ENCODE measurements around the gene TGFB1I1. TPM values are rescaled to one million over a fixed set of nuclear protein-coding genes. Genes with fewer than 3 reads are reported as not detected.

TGFB1I1 gene
- polyA plus RNA-seq, 1 donor from 2014 or later = 0.38 TPM

- Histone ChIP-seq H3F3A (ENCODE audit: insufficient read depth, low read length, poor library complexity, severe bottlenecking) (no peaks in the 10 kb centered on the region), H3K9me2 (ENCODE audit: insufficient read depth, low read length) (no peaks in the 10 kb centered on the region), H3K27ac (ENCODE audit: low read length) (no peak overlapping the region), H3K4me2 (ENCODE audit: low read length) (no peak overlapping the region), H3K36me3 (ENCODE audit: insufficient read depth, low read length) (no peaks in the 10 kb centered on the region), H3K27me3 (ENCODE audit: insufficient read depth, low read depth, low read length) (no peaks in the 10 kb centered on the region), H3K9me3 (ENCODE audit: low read length) (no peaks in the 10 kb centered on the region), H3K4me3 (ENCODE audit: low read length) (no peak overlapping the region), H4K20me1 (ENCODE audit: insufficient read depth) (no peaks in the 10 kb centered on the region), H3K9ac (ENCODE audit: low read length) (no peak overlapping the region), H2AFZ (ENCODE audit: low read depth, low read length) (no peak overlapping the region), H3K79me2 (replicated peaks; ENCODE audit: insufficient read depth, low read length) (no peaks in the 10 kb centered on the region)
- TF ChIP-seq EP300 (conservative IDR thresholded peaks at IDR 0.05; ENCODE audit: poor library complexity, severe bottlenecking) (no peak), SMC3 (conservative IDR thresholded peaks at IDR 0.05; ENCODE audit: poor library complexity) (no peak), POLR2AphosphoS5 (IDR thresholded peaks at IDR 0.05) (no peak), MXI1 (conservative IDR thresholded peaks at IDR 0.05; ENCODE audit: poor library complexity, severe bottlenecking) (no peak), REST (IDR thresholded peaks at IDR 0.05; ENCODE audit: borderline replicate concordance) (no peak), RAD21 (conservative IDR thresholded peaks at IDR 0.05) (no peak), EZH2 (IDR thresholded peaks at IDR 0.05; ENCODE audit: borderline replicate concordance, insufficient read depth, low read length, poor library complexity, severe bottlenecking) (no peak), TAF1 (IDR thresholded peaks at IDR 0.05; ENCODE audit: low read depth) (no peak), CTCF (IDR thresholded peaks at IDR 0.05; ENCODE audit: poor library complexity, severe bottlenecking) (no peak)
Observed at GRCh38 chr16:31430380-31431052, 41.4 kb upstream of the TGFB1I1 start.

- Histone ChIP-seq H4K20me1 (ENCODE audit: insufficient read depth) (no peaks in the 10 kb centered on the region), H3K9me3 (ENCODE audit: low read length) (no peaks in the 10 kb centered on the region), H3K9me2 (ENCODE audit: insufficient read depth, low read length) (no peaks in the 10 kb centered on the region), H3K4me3 (ENCODE audit: low read length) (no peak overlapping the region), H3K4me2 (ENCODE audit: low read length) (no peak overlapping the region), H2AFZ (ENCODE audit: low read depth, low read length) (no peak overlapping the region), H3K27me3 (ENCODE audit: insufficient read depth, low read depth, low read length) (no peaks in the 10 kb centered on the region), H3K79me2 (replicated peaks; ENCODE audit: insufficient read depth, low read length) (no peaks in the 10 kb centered on the region), H3K9ac (ENCODE audit: low read length) (no peak overlapping the region), H3F3A (ENCODE audit: insufficient read depth, low read length, poor library complexity, severe bottlenecking) (no peaks in the 10 kb centered on the region), H3K36me3 (ENCODE audit: insufficient read depth, low read length) (no peaks in the 10 kb centered on the region), H3K27ac (ENCODE audit: low read length) (no peak overlapping the region)
- no peak for TF ChIP-seq POLR2AphosphoS5 (IDR thresholded peaks at IDR 0.05)
- no peak for TF ChIP-seq EP300 (conservative IDR thresholded peaks at IDR 0.05; ENCODE audit: poor library complexity, severe bottlenecking)
- no peak for TF ChIP-seq CTCF (IDR thresholded peaks at IDR 0.05; ENCODE audit: poor library complexity, severe bottlenecking)
- no peak for TF ChIP-seq RAD21 (conservative IDR thresholded peaks at IDR 0.05)
- TF ChIP-seq REST (IDR thresholded peaks at IDR 0.05; ENCODE audit: borderline replicate concordance) = no peak
- no peak for TF ChIP-seq EZH2 (IDR thresholded peaks at IDR 0.05; ENCODE audit: borderline replicate concordance, insufficient read depth, low read length, poor library complexity, severe bottlenecking)
- TF ChIP-seq MXI1 (conservative IDR thresholded peaks at IDR 0.05; ENCODE audit: poor library complexity, severe bottlenecking) = no peak
- no peak for TF ChIP-seq SMC3 (conservative IDR thresholded peaks at IDR 0.05; ENCODE audit: poor library complexity)
- no peak for TF ChIP-seq TAF1 (IDR thresholded peaks at IDR 0.05; ENCODE audit: low read depth)
Observed at GRCh38 chr16:31435341-31436220, 36.4 kb upstream of the TGFB1I1 start.
